HG03060 (cell line): ENCODE data around the gene RPTN.
"Not testable (repeated sequence)": the region's sequence is repeated elsewhere in the genome, so short reads cannot be mapped to it uniquely, and the experiment has no call there.

Source experiments
- ATAC-seq: cut with Tn5 transposase; IDR thresholded peaks from one replicate; pipeline ENCODE4 v1.9.1; 2021; ENCODE audit warnings: low read depth, moderate number of reproducible peaks; ENCODE audit not compliant: unreplicated experiment

RPTN gene

DNA sequence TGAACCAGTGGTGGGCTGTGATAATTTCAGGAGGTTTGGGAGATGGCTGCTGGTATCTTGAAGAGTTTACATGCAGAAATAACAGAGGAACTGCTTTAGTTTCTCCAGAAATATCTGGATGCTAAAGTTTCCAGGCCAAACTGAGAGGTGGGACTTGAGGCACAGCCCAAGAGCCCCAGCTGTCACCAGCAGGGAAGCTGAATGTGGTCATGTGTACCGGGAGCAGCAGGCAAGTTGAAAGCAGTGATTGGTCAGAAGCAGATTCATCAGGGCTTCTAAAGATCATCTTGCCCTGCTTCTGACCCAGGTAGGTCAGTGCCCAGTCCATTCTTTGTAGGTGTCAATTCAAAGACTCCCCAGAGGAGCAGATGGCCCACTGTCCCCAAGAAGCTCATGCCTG, 7.9 kb upstream of the RPTN start:
- no peak for ATAC-seq

GRCh38 chr1:152165286-152166077, 6.5 kb upstream of the RPTN start:
- no peak for ATAC-seq

DNA sequence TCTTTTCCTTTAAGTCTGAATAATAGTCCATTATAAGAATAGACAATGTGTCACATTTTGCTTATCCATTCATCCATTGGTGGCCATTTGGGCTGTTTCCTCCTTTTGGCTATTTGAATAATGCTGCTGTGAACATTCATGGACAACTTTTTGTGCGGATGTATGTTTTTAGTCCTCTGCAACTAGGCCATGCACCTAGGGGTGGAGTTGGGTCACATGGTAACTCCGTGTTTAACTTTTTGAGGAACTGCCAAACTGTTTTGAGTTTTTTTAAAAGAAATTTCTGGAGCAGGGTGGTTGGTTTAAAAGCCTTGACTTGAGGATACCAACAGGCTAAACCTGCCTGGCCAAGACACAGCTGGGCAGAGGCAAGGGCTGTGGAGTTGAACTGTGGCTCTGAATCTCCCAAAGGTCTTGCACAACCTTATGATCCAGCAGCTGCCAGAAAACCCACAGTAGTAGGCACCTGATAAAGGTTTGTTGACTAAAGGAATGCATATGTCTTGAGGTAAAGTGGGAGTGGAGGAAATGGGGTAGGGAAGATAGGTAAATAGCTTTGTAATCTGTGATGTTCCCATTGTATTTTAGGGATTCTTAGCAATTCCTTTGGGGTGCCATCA, 5.6 kb upstream of the RPTN start:
- ATAC-seq = no peak

GRCh38 chr1:152162792-152163463, 3.9 kb upstream of the RPTN start:
- no peak for ATAC-seq

DNA sequence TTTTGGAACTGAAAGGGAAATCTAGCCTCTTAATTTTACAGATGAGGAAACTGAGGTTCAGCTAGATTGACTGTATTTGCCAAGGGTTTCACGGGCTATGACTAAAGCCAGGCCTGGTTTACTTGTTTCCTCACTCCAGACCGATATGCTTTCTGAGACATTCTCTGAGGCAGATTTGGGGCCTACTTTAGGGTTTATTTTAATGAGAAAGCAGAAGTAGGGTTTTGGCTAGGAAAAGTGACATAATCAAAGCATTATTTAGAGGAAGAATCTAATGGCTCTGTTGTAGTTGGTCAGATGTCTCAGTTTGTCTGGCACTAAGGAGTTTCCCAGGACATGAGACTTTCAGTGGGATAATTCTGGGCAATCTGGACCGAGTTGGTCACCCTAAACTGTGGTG, 1.5 kb upstream of the RPTN start:
- ATAC-seq = no peak

GRCh38 chr1:152153996-152154395, 5.0 kb downstream of the RPTN start:
- ATAC-seq = no peak

- no peak for ATAC-seq
Measured at GRCh38 chr1:152151646-152152045, 7.4 kb downstream of the RPTN start.

- no peak for ATAC-seq
Measured at GRCh38 chr1:152148981-152149380, 10.0 kb downstream of the RPTN start.

- no peak for ATAC-seq
Measured at GRCh38 chr1:152148051-152148450, 11.0 kb downstream of the RPTN start.

DNA sequence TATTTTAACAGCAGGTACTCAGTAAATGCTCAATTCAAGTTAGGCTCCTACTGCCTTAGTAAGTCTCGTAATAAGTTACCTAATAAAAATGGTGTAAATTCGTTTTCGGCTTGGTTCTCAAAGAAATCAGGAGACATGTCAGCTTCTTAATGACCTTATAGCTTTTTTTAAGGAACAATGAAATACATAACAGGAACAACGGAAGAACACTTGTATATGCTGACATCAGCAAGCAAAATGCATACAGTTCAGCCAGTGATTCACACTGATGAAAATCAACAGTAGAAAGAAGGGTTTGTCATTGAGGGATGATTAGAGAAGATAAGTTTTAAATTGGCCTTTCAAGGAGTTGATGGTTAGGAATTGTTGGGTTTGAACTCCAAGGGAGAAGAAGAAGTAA, 13.3 kb downstream of the RPTN start:
- ATAC-seq = no peak

DNA sequence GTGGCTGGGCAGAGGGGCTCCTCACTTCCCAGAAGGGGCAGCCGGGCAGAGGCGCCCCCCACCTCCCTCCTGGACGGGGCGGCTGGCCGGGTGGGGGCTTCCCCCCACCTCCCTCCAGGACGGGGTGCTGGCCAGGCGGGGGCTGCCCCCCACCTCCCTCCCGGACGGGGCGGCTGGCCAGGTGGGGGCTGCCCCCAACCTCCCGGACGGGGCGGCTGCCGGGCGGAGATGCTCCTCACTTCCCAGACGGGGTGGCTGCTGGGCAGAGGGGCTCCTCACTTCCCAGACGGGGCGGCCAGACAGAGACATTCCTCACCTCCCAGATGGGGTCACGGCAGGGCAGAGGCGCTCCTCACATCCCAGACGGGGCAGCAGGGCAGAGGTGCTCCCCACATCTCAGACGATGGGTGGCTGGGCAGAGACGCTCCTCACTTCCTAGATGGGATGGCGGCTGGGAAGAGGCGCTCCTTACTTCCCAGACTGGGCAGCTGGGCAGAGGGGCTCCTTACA, 14.3 kb downstream of the RPTN start:
- ATAC-seq = not testable (repeated sequence)

DNA sequence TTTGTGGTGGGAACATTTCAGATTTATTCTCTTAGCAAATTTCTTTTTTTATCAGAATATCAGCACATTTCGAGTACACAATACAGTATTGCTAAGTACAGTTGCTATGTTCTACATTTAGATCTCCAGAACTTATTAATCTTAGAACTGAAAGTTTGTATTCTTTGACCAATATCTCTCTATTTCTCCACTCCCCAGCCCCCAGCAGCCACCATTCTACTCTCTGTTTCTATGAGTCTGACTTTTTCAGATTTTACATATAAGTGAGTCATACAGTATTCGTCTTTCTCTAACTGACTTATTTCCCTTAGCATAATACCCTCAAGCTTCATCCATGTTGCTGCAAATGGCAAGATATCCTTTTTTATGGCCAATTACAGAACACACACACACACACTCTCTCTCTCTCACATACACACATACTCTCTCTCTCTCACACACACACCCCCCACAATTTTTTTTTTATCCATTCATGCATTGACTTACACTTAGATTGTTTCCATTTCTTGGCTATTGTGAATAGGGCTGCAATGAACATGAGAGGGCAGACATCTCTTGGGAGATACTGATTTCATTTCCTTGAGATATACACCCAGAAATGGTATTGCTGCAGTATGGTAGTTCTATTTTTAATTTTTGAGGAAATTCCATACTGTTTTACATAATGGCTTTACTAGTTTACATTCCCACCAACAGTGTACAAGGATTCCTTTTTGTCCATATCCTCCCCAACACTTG, 15.7 kb downstream of the RPTN start:
- no peak for ATAC-seq

DNA sequence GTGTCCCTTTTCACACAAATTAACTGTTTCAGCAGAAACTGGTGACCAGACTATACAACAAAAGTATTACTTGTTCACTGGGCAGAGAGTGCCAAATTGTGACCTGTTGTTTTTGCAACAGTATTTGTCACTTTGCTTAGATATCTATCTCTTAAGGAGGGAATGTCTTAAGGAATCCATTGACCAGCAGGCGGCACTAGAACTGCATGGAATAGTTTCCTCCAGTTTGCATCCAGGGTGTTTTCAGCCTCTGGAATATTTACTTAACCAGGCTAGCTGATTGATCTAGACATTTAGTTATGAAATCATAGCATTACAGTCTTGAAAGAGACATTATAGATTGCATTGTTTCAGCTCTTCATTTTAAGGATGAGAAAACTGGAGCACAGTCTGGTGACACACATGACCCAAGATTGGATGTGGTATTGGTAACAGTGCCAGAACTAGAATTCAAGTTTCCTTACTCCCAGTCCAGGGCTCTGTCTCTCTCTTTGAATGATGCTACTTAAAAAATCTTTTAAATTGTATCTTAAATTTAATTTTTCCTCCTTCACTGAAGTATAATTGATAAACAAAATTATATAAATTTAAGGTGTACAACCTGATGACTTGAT, 16.9 kb downstream of the RPTN start:
- no peak for ATAC-seq

GRCh38 chr1:152137215-152137614, 21.8 kb downstream of the RPTN start:
- ATAC-seq = no peak

- no peak for ATAC-seq
Measured at GRCh38 chr1:152130186-152130585, 28.8 kb downstream of the RPTN start.

DNA sequence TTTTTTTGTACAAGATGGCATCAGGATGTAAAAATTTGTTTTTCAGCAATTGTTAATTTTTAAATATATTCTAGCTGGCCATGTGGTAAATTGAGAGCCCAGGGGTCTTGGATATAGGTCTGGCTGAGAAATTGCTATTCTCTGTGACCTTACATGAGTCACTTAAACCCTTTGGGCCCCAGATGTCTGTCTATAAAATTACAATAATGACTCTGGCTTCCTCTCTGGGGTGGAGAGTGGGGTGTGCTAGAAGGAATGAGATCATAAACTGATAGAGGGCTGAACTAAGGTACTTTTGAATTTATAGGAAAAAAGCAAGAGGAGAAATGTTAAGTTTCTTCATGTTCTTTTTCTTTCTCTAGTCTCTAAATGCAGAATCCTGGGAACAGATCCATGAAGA, 31.4 kb downstream of the RPTN start:
- ATAC-seq = no peak

GRCh38 chr1:152125834-152126443, 33.1 kb downstream of the RPTN start:
- ATAC-seq = no peak

DNA sequence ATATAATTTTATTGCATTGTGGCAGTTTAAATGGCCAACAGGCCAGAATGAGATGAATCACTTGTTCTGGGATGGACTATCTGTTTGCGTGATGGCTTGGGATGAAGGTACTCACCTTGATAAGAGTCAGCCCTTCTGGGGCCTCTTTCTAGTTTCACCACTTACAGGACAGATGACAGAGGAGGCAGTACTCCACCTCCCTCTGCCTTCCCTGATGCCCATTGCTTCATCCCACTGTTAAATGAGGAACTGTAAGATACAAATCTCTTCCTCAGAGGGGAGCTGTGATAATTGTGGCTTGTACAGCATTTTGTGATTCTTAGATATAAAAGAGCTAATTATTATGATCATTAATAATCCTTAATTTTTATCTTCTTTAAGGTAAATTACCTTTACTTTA, 40.1 kb downstream of the RPTN start:
- ATAC-seq = no peak

GRCh38 chr1:152115344-152115743, 43.7 kb downstream of the RPTN start, which contains the start of gene TCHH:
Gene TCHH (minus strand): TSS chr1:152115444. CDS start chr1:152114080, 1,364 bp downstream.
- no peak for ATAC-seq

DNA sequence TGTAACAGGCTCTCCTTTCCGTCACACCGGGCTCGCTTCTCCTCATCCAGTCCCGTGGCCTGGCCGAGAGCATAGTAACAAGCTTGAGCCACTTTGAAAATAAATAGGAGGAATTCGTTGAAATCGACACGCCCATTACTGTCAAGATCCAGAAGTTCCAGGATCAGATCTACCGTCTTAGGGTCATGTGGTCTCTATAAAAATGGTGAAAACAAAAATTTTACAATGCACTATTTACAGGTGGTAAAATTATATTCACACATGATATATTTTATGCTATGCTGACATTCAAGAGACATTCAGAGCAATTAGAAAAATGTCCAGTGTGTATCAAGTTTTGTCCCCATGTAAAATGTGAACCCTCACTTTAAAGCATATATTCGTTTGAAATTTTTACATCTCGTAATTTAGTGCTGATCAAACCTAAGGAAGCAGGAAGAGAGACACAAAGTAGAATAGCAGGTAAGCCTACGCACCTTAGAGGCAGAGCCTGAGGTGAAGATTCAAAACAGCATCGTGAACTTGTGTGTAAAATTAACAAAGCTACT, 46.1 kb downstream of the RPTN start:
- no peak for ATAC-seq
